GM12878 (cell line): ENCODE data around the gene RIOX2.

Experiments used
- BRCA1 ChIP-seq: IDR thresholded peaks from 2 replicates; pipeline ENCODE4 v1.6.1; 2011; ENCODE audit warnings: low read depth, low read length, improper control_type of control experiment
- FOXM1 ChIP-seq: IDR thresholded peaks from 2 replicates; pipeline ENCODE4 v1.6.1; 2012; ENCODE audit warnings: low read depth, mild to moderate bottlenecking, inconsistent platforms, low read length, moderate library complexity
- HCFC1 ChIP-seq: fragments of 150-350 bp; IDR thresholded peaks from 2 replicates; pipeline ENCODE4 v1.6.1; 2014; ENCODE audit warnings: low read length
- MEF2A ChIP-seq: IDR thresholded peaks from 2 replicates; pipeline ENCODE4 v1.6.1; 2011; ENCODE audit warnings: low read depth, mild to moderate bottlenecking, low read length, moderate library complexity; ENCODE audit not compliant: insufficient read depth
- MYC ChIP-seq: IDR thresholded peaks from 2 replicates; pipeline ENCODE4 v1.6.1; 2011; ENCODE audit warnings: mild to moderate bottlenecking, low read length, moderate library complexity, inconsistent platforms; ENCODE audit not compliant: insufficient read depth, insufficient replicate concordance, insufficient read length, severe bottlenecking
- POLR2A ChIP-seq: IDR thresholded peaks from 2 replicates; pipeline ENCODE4 v1.6.1; 2011; ENCODE audit warnings: low read depth, mild to moderate bottlenecking, low read length
- SP1 ChIP-seq: IDR thresholded peaks from one replicate; pipeline ENCODE4 v1.6.1; 2011; ENCODE audit warnings: low read depth, low read length
- TF ChIP-seq, protein P1 (sequence below), 3 experiments: IDR thresholded peaks in 2 of 3; conservative IDR thresholded peaks in 1 of 3; 2 replicates each; pipeline ENCODE4 v1.5.1; 2011; ENCODE audit warnings: low read depth in 3 of 3, low read length in 3 of 3, mild to moderate bottlenecking in 3 of 3, control low read depth in 2 of 3, moderate library complexity in 2 of 3, inconsistent platforms in 1 of 3, mixed read lengths in 1 of 3; ENCODE audit not compliant: control insufficient read depth in 2 of 3, insufficient read depth in 1 of 3; ENCODE audit errors: extremely low read depth in 1 of 3

DNA sequence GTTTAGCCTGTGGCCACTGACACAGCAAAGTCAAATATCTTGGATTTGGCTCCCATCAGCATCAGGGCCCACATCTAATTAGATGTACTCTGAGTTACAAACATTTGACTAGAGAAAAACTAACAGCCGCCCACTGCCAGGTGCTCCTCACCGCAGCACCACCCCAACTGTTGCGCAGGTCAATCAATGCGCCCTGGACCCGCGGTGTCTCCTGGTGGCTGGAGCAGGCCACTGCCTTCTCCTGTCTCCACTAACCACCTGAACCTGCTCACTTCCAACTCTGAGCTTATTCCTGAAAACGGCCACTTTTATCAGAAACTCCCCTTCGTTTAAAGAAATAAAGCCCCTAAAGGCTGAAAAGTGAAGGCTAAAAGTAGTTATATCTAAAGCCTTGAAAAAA, 4.3 kb downstream of the RIOX2 start:
- TF ChIP-seq, protein P1, sequence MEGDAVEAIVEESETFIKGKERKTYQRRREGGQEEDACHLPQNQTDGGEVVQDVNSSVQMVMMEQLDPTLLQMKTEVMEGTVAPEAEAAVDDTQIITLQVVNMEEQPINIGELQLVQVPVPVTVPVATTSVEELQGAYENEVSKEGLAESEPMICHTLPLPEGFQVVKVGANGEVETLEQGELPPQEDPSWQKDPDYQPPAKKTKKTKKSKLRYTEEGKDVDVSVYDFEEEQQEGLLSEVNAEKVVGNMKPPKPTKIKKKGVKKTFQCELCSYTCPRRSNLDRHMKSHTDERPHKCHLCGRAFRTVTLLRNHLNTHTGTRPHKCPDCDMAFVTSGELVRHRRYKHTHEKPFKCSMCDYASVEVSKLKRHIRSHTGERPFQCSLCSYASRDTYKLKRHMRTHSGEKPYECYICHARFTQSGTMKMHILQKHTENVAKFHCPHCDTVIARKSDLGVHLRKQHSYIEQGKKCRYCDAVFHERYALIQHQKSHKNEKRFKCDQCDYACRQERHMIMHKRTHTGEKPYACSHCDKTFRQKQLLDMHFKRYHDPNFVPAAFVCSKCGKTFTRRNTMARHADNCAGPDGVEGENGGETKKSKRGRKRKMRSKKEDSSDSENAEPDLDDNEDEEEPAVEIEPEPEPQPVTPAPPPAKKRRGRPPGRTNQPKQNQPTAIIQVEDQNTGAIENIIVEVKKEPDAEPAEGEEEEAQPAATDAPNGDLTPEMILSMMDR (IDR thresholded peaks at IDR 0.05 in 2 of 3, conservative IDR thresholded peaks at IDR 0.05 in 1 of 3; ENCODE audit: control insufficient read depth in 2 of 3, extremely low read depth in 1 of 3, insufficient read depth in 1 of 3, low read depth in 3 of 3, low read length in 3 of 3), result 0 out of 6 replicates have a peak, but pooled peaks of 1 of the 3 experiments have one; percentile 8
- TF ChIP-seq SP1 (no peak), MYC (no peak), FOXM1 (no peak), BRCA1 (no peak), POLR2A (no peak), HCFC1 (no peak), MEF2A (no peak)
